Hepatocyte (in vitro differentiated cells): ENCODE data around the gene ZBTB43. TPM values are rescaled to one million over a fixed set of nuclear protein-coding genes. Genes with fewer than 3 reads are reported as not detected.

Source experiments
- DNase-seq: peaks from one replicate; pipeline ENCODE4 v3.0.0-alpha.2; 2016; ENCODE audit warnings: low spot score
- H2AFZ ChIP-seq: fragments of 200-600 bp; sonication (generic); 2 replicates; pipeline ENCODE4 v1.6.0; 2016; ENCODE audit warnings: antibody characterized with exemption, mild to moderate bottlenecking
- H3K27ac ChIP-seq: fragments of 200-600 bp; sonication (generic); 2 replicates; pipeline ENCODE4 v1.5.1; 2016; ENCODE audit warnings: mild to moderate bottlenecking
- H3K27me3 ChIP-seq: fragments of 200-600 bp; sonication (generic); 2 replicates; pipeline ENCODE4 v1.6.1; 2016
- H3K36me3 ChIP-seq: fragments of 200-600 bp; sonication (generic); replicated peaks from 2 replicates; pipeline ENCODE4 v1.5.1; 2016; ENCODE audit warnings: low read depth; ENCODE audit not compliant: insufficient read depth
- H3K4me1 ChIP-seq: fragments of 200-600 bp; sonication (generic); 2 replicates; pipeline ENCODE4 v1.5.1; 2016; ENCODE audit warnings: mild to moderate bottlenecking, moderate library complexity; ENCODE audit not compliant: insufficient read depth
- H3K4me2 ChIP-seq: fragments of 200-600 bp; sonication (generic); 2 replicates; pipeline ENCODE4 v1.6.0; 2016
- H3K4me3 ChIP-seq: fragments of 200-600 bp; sonication (generic); 2 replicates; pipeline ENCODE4 v1.5.1; 2016; ENCODE audit warnings: mild to moderate bottlenecking
- H3K79me2 ChIP-seq: fragments of 200-600 bp; sonication (generic); 2 replicates; pipeline ENCODE4 v1.6.0; 2017; ENCODE audit warnings: mild to moderate bottlenecking
- H3K9me2 ChIP-seq: fragments of 200-600 bp; sonication (generic); replicated peaks from 2 replicates; pipeline ENCODE4 v1.6.0; 2017; ENCODE audit warnings: mild to moderate bottlenecking; ENCODE audit not compliant: insufficient read depth
- H3K9me3 ChIP-seq: fragments of 200-600 bp; sonication (generic); 2 replicates; pipeline ENCODE4 v1.5.1; 2016; ENCODE audit warnings: low read depth, mild to moderate bottlenecking
- H4K20me1 ChIP-seq: fragments of 200-600 bp; sonication (generic); 2 replicates; pipeline ENCODE4 v1.6.0; 2016; ENCODE audit warnings: mild to moderate bottlenecking; ENCODE audit not compliant: insufficient read depth, poor library complexity, severe bottlenecking
- EZH2 ChIP-seq: fragments of 200-600 bp; sonication (generic); IDR thresholded peaks from 2 replicates; pipeline ENCODE4 v1.6.1; 2016; ENCODE audit warnings: antibody characterized with exemption, mild to moderate bottlenecking, borderline replicate concordance
- EZH2phosphoT487 ChIP-seq: fragments of 200-600 bp; sonication (generic); IDR thresholded peaks from one replicate; pipeline ENCODE4 v1.6.1; 2018; ENCODE audit warnings: antibody characterized with exemption, mild to moderate bottlenecking, low read depth, moderate library complexity; ENCODE audit not compliant: unreplicated experiment, severe bottlenecking
- WGBS: methylation state at CpG from one replicate; pipeline ENCODE4 v1.1.6; 2016; ENCODE audit warnings: low lambda C conversion rate; ENCODE audit errors: missing lambda C conversion rate; 5-methylcytosine and 5-hydroxymethylcytosine counted together
- polyA plus RNA-seq: library from polyadenylated mRNA; unstranded; fragments of >200 nt; fragmentation: Nextera tagmentation; extraction: Ambion mirVana; gene quantifications from 2 replicates; pipeline ENCODE4 v1.2.1, GENCODE V29; 2016
- total RNA-seq: library from RNA; depleted of rRNA; stranded (reverse); fragments of >200 nt; gene quantifications from 2 replicates; pipeline ENCODE4 v1.2.3, GENCODE V29; 2014
- TF ChIP-seq, protein P1 (sequence below): fragments of 200-600 bp; sonication (generic); IDR thresholded peaks from 2 replicates; pipeline ENCODE4 v1.5.1; 2016; ENCODE audit warnings: antibody characterized with exemption, mild to moderate bottlenecking; ENCODE audit not compliant: poor library complexity

The ZBTB43 gene
- total and polyA plus RNA-seq, 2 experiments from 2014 or later = 14.9 to 16.4 TPM

DNA sequence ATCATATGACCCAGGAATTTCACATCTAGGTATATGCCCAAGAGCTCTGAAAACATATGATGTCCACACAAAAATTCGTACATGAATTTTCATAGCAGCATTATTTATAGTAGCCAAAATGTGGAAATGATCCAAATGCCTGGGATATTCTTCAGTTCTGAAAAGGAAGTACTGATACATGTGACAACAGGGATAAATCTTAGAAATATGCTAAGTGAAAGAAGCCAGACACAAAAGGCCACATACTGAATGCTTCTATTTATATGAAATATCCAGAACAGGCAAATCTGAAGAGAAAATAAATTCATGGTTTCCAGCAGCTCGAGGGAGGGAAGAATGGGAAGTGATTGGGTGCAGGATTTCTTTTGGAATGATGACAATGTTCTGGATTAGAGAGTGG lies 16.8 kb upstream of the ZBTB43 start:
- WGBS = 47% methylated on average over 2 of the region's 2 CpGs
- Histone ChIP-seq H4K20me1 (no peaks in the 10 kb centered on the region), H3K27me3 (peaks cover 6% of the 10 kb centered on the region), H3K79me2 (no peaks in the 10 kb centered on the region), H3K9me2 (no peaks in the 10 kb centered on the region), H3K27ac (no peak overlapping the region), H2AFZ (no peak overlapping the region), H3K4me3 (no peak overlapping the region), H3K4me2 (no peak overlapping the region), H3K4me1 (peaks cover 3% of the 10 kb centered on the region), H3K9me3 (no peaks in the 10 kb centered on the region), H3K36me3 (no peaks in the 10 kb centered on the region)
- TF ChIP-seq EZH2 (no peak), EZH2phosphoT487 (no peak)
- TF ChIP-seq, protein P1, sequence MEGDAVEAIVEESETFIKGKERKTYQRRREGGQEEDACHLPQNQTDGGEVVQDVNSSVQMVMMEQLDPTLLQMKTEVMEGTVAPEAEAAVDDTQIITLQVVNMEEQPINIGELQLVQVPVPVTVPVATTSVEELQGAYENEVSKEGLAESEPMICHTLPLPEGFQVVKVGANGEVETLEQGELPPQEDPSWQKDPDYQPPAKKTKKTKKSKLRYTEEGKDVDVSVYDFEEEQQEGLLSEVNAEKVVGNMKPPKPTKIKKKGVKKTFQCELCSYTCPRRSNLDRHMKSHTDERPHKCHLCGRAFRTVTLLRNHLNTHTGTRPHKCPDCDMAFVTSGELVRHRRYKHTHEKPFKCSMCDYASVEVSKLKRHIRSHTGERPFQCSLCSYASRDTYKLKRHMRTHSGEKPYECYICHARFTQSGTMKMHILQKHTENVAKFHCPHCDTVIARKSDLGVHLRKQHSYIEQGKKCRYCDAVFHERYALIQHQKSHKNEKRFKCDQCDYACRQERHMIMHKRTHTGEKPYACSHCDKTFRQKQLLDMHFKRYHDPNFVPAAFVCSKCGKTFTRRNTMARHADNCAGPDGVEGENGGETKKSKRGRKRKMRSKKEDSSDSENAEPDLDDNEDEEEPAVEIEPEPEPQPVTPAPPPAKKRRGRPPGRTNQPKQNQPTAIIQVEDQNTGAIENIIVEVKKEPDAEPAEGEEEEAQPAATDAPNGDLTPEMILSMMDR = no peak
- DNase-seq = no peak

DNA sequence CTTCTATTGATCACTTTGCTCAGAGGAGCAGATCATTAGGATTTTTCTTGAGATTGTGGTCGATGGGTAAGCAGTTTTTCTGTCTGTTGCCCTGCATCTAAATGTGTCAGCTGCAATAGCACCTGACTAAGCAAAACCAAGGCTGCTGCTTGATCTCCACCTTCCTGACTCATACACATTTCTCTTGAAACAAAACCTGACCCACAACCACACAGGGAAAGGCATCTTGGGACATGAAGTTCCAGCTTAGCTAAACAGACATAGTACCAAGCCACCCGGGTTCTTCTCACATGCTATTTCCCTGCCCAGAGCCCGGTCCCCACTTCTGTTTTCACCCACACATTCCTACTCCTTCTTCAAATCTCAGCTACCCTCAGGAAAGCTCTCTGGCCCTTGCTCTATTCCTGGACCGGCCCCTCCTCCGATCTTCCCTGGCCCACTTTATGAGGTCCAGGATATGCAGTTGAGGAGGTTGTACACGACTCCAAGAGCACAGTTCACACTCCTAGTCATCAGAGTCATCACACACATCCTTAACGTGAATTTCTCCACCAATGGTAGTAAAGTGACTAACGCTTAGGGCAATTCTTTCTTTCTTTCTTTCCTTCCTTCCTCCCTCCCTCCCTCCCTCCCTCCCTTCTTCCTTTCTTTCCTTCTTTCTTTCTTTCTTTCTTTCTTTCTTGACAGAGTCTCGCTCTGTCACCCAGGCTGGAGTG lies 16.0 kb upstream of the ZBTB43 start:
- no peaks in the 10 kb centered on the region for H3K9me3 ChIP-seq
- WGBS = 73% methylated on average over 7 of the region's 9 CpGs
- H3K4me3 ChIP-seq = no peak overlapping the region
- peak; percentile 48 for DNase-seq
- H3K27ac ChIP-seq = no peak overlapping the region
- H3K36me3 ChIP-seq = no peaks in the 10 kb centered on the region
- no peaks in the 10 kb centered on the region for H4K20me1 ChIP-seq
- H2AFZ ChIP-seq = no peak overlapping the region
- TF ChIP-seq, protein P1 = no peak
- no peak for TF ChIP-seq EZH2phosphoT487
- no peak for TF ChIP-seq EZH2
- no peaks in the 10 kb centered on the region for H3K9me2 ChIP-seq
- peaks cover 6% of the 10 kb centered on the region for H3K27me3 ChIP-seq
- H3K79me2 ChIP-seq = no peaks in the 10 kb centered on the region
- no peak overlapping the region for H3K4me2 ChIP-seq
- H3K4me1 ChIP-seq = peaks cover 3% of the 10 kb centered on the region

DNA sequence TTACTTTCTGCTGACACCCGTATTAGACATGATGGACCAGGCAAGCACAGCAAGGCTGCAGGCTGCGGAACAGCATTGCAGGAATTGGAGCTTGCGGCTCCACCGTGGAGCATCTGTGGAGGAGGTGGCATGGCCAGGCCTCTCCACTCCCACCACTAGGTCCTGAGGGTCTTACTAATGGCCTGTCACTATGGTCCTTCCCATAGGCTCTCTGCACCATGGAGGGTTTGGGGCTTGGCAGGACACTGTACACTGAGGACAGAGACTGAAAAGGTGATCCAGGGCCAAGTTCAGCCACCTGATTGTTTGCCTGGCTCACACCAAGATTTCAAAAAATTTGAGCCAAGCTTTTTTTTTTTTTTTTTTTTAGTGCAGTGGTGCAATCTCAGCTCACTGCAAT lies 14.3 kb upstream of the ZBTB43 start:
- H2AFZ ChIP-seq = no peak overlapping the region
- peaks cover 3% of the 10 kb centered on the region for H3K4me1 ChIP-seq
- H3K4me3 ChIP-seq = no peak overlapping the region
- no peaks in the 10 kb centered on the region for H3K36me3 ChIP-seq
- H3K9me3 ChIP-seq = no peaks in the 10 kb centered on the region
- H3K79me2 ChIP-seq = no peaks in the 10 kb centered on the region
- DNase-seq = no peak
- TF ChIP-seq, protein P1 = no peak
- TF ChIP-seq EZH2 (no peak), EZH2phosphoT487 (no peak)
- no peaks in the 10 kb centered on the region for H3K9me2 ChIP-seq
- WGBS = 91% methylated on average over 4 of the region's 4 CpGs
- H3K27me3 ChIP-seq = peaks cover 6% of the 10 kb centered on the region
- no peaks in the 10 kb centered on the region for H4K20me1 ChIP-seq
- no peak overlapping the region for H3K4me2 ChIP-seq
- H3K27ac ChIP-seq = no peak overlapping the region
